Measurements from ENCODE around the gene KMT2B. TPM values are rescaled to one million over a fixed set of nuclear protein-coding genes. Genes with fewer than 3 reads are reported as not detected.
A peak's percentile ranks its signal among the peaks of the same experiment; 100 is the strongest.

The KMT2B gene
- total RNA-seq, 1 experiment from 2014 or later = 32.2 TPM

DNA sequence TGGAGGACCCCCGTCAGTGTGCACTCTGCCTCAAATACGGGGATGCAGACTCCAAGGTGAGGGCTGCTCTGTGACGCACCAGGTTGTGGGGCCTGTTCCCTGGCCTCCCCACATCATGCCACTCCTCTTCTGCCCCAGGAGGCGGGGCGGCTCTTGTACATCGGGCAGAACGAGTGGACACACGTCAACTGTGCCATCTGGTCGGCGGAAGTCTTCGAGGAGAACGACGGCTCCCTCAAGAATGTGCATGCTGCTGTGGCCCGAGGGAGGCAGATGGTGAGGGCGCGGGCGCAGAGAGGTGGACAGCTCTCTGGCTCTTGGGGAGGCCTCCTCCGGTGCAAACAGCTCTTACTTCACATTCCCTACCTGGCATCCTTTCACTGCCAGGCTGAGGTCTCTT, 11.2 kb downstream of the KMT2B start:
- no peak overlapping the region for H3K4me2 ChIP-seq
- no peak overlapping the region for H3K27ac ChIP-seq
- no peak overlapping the region for H2AFZ ChIP-seq
- no peaks in the 10 kb centered on the region for H3F3A ChIP-seq (ENCODE audit: insufficient read depth, low read depth)
- no peak overlapping the region for H3K4me3 ChIP-seq
- CTCF ChIA-PET = no interaction called here
- H3K27me3 ChIP-seq (ENCODE audit: insufficient read depth, low read depth) = no peaks in the 10 kb centered on the region
- no TSS peak for BruUV-seq (replicated peaks)
- no peaks in the 10 kb centered on the region for H3K9me3 ChIP-seq (ENCODE audit: insufficient read depth, low read depth)
- POLR2A ChIA-PET (ENCODE audit: unreplicated experiment) = interaction anchor here (0.8 kb wide), 1 partner anchor 604 kb away, joined by 5 read pairs; no protein-coding TSS in a partner anchor
- H3K36me3 ChIP-seq (ENCODE audit: low read depth) = no peaks in the 10 kb centered on the region; the same call in 1 of the 2 replicates
- no peaks in the 10 kb centered on the region for H3K79me2 ChIP-seq (ENCODE audit: low read depth)
- no peak for DNase-seq
- intact Hi-C loops (cut with micrococcal nuclease; ENCODE audit: unreplicated experiment) = no loop called here
- TF ChIP-seq EZH2 (IDR thresholded peaks at IDR 0.05; ENCODE audit: low read depth) = no peak
- no peaks in the 10 kb centered on the region for H3K9me2 ChIP-seq (ENCODE audit: insufficient read depth)
- no peaks in the 10 kb centered on the region for H3K4me1 ChIP-seq (replicated peaks; ENCODE audit: insufficient read depth)
- no peaks in the 10 kb centered on the region for H4K20me1 ChIP-seq (ENCODE audit: insufficient read depth)

DNA sequence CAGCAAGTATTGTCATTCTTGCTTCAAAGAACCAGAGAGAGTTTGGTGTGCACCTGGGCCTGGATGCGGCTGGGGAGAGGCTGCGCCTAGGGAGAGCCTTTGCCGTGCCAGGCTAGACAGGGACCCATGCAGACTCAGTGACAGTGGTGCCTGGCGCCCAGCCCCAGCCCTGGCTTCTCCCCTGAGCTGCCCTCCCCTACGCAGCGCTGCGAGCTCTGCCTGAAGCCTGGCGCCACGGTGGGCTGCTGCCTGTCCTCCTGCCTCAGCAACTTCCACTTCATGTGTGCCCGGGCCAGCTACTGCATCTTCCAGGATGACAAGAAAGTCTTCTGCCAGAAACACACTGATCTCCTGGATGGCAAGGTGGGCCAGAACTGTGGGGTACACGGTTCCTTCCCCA, 12.0 kb downstream of the KMT2B start:
- H3F3A ChIP-seq (ENCODE audit: insufficient read depth, low read depth) = no peaks in the 10 kb centered on the region
- intact Hi-C loops (cut with micrococcal nuclease; ENCODE audit: unreplicated experiment) = no loop called here
- H4K20me1 ChIP-seq (ENCODE audit: insufficient read depth) = no peaks in the 10 kb centered on the region
- H2AFZ ChIP-seq = no peak overlapping the region
- CTCF ChIA-PET = no interaction called here
- H3K4me1 ChIP-seq (replicated peaks; ENCODE audit: insufficient read depth) = no peaks in the 10 kb centered on the region
- H3K4me3 ChIP-seq = no peak overlapping the region
- POLR2A ChIA-PET (ENCODE audit: unreplicated experiment) = no interaction called here
- H3K27me3 ChIP-seq (ENCODE audit: insufficient read depth, low read depth) = no peaks in the 10 kb centered on the region
- no peak for DNase-seq
- no peak overlapping the region for H3K4me2 ChIP-seq
- TF ChIP-seq, protein P1, sequence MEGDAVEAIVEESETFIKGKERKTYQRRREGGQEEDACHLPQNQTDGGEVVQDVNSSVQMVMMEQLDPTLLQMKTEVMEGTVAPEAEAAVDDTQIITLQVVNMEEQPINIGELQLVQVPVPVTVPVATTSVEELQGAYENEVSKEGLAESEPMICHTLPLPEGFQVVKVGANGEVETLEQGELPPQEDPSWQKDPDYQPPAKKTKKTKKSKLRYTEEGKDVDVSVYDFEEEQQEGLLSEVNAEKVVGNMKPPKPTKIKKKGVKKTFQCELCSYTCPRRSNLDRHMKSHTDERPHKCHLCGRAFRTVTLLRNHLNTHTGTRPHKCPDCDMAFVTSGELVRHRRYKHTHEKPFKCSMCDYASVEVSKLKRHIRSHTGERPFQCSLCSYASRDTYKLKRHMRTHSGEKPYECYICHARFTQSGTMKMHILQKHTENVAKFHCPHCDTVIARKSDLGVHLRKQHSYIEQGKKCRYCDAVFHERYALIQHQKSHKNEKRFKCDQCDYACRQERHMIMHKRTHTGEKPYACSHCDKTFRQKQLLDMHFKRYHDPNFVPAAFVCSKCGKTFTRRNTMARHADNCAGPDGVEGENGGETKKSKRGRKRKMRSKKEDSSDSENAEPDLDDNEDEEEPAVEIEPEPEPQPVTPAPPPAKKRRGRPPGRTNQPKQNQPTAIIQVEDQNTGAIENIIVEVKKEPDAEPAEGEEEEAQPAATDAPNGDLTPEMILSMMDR (conservative IDR thresholded peaks at IDR 0.05) = no peak
- no peak for TF ChIP-seq EZH2 (IDR thresholded peaks at IDR 0.05; ENCODE audit: low read depth)
- no peaks in the 10 kb centered on the region for H3K9me2 ChIP-seq (ENCODE audit: insufficient read depth)
- H3K27ac ChIP-seq = no peak overlapping the region
- no peaks in the 10 kb centered on the region for H3K79me2 ChIP-seq (ENCODE audit: low read depth)
- no peaks in the 10 kb centered on the region; the same call in 1 of the 2 replicates for H3K36me3 ChIP-seq (ENCODE audit: low read depth)
- H3K9me3 ChIP-seq (ENCODE audit: insufficient read depth, low read depth) = no peaks in the 10 kb centered on the region
- BruUV-seq (replicated peaks) = no TSS peak

DNA sequence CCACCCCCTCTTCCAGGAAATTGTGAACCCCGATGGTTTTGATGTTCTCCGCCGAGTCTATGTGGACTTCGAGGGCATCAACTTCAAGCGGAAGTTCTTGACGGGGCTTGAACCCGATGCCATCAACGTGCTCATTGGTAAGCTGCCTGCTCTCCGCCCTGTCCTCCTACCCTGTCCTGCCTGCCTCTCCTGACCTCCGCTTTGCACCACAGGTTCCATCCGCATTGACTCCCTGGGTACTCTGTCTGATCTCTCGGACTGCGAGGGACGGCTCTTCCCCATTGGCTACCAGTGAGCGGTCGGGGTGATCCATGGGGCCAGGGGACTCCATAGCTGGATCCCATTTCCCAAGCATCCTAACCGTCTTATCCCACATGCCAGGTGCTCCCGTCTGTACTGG, 12.5 kb downstream of the KMT2B start:
- no peaks in the 10 kb centered on the region for H3K9me2 ChIP-seq (ENCODE audit: insufficient read depth)
- no peak overlapping the region for H2AFZ ChIP-seq
- no peaks in the 10 kb centered on the region for H3F3A ChIP-seq (ENCODE audit: insufficient read depth, low read depth)
- CTCF ChIA-PET = no interaction called here
- POLR2A ChIA-PET (ENCODE audit: unreplicated experiment) = no interaction called here
- intact Hi-C loops (cut with micrococcal nuclease; ENCODE audit: unreplicated experiment) = no loop called here
- H3K79me2 ChIP-seq (ENCODE audit: low read depth) = no peaks in the 10 kb centered on the region
- no peak overlapping the region for H3K27ac ChIP-seq
- no peak for DNase-seq
- no peaks in the 10 kb centered on the region; the same call in 1 of the 2 replicates for H3K36me3 ChIP-seq (ENCODE audit: low read depth)
- H3K27me3 ChIP-seq (ENCODE audit: insufficient read depth, low read depth) = no peaks in the 10 kb centered on the region
- no peaks in the 10 kb centered on the region for H3K9me3 ChIP-seq (ENCODE audit: insufficient read depth, low read depth)
- no peak overlapping the region for H3K4me2 ChIP-seq
- no TSS peak for BruUV-seq (replicated peaks)
- TF ChIP-seq, protein P1 (conservative IDR thresholded peaks at IDR 0.05) = no peak
- TF ChIP-seq EZH2 (IDR thresholded peaks at IDR 0.05; ENCODE audit: low read depth) = no peak
- H3K4me1 ChIP-seq (replicated peaks; ENCODE audit: insufficient read depth) = no peaks in the 10 kb centered on the region
- H4K20me1 ChIP-seq (ENCODE audit: insufficient read depth) = no peaks in the 10 kb centered on the region
- H3K4me3 ChIP-seq = no peak overlapping the region

DNA sequence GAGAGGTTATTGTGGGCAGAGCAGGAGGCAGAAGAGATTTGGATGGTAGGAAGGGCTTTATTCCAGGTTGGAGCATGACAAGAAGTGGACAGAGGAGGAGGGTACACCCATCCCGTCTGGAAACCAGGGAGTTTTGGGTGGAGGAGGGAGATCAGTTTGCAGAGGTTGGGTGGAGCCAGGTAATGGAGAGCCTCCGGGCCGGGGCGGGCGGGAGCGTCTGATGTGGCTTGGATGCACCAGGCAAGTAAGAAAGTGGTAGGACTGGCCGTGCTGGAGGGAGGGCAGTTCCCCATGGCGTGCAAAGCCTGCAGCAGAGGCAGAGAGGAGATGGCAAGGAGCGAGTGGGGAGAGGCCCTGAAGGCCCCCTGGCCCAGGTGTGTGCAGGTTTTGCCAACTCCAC, 13.6 kb downstream of the KMT2B start:
- Histone ChIP-seq H3K79me2 (ENCODE audit: low read depth) (no peaks in the 10 kb centered on the region), H3K4me1 (replicated peaks; ENCODE audit: insufficient read depth) (no peaks in the 10 kb centered on the region), H3K27me3 (ENCODE audit: insufficient read depth, low read depth) (no peaks in the 10 kb centered on the region), H4K20me1 (ENCODE audit: insufficient read depth) (no peaks in the 10 kb centered on the region), H2AFZ (no peak overlapping the region), H3K4me2 (no peak overlapping the region), H3K9me2 (ENCODE audit: insufficient read depth) (no peaks in the 10 kb centered on the region), H3K36me3 (ENCODE audit: low read depth) (no peaks in the 10 kb centered on the region; the same call in 1 of the 2 replicates), H3K4me3 (no peak overlapping the region), H3K9me3 (ENCODE audit: insufficient read depth, low read depth) (no peaks in the 10 kb centered on the region), H3F3A (ENCODE audit: insufficient read depth, low read depth) (no peaks in the 10 kb centered on the region; the same call in 1 of the 2 replicates), H3K27ac (no peak overlapping the region)
- peak in 1 of 2 experiments; percentile 68 for DNase-seq
- no peak for TF ChIP-seq EZH2 (IDR thresholded peaks at IDR 0.05; ENCODE audit: low read depth)
- TF ChIP-seq, protein P1 (conservative IDR thresholded peaks at IDR 0.05) = no peak
- ChIA-PET CTCF (no interaction called here), POLR2A (ENCODE audit: unreplicated experiment) (no interaction called here)
- no TSS peak for BruUV-seq (replicated peaks)
- intact Hi-C loops (cut with micrococcal nuclease; ENCODE audit: unreplicated experiment) = no loop called here

Data from PC-9 (cell line).